Measurements from ENCODE around the gene ITPK1.

ITPK1 gene

GRCh38 chr14:93057586-93058280, 58.0 kb downstream of the ITPK1 start:
- DNase-seq = no peak

- no peak for DNase-seq
These were observed 58.7 kb downstream of the ITPK1 start for GRCh38 chr14:93056840-93057585.

DNA sequence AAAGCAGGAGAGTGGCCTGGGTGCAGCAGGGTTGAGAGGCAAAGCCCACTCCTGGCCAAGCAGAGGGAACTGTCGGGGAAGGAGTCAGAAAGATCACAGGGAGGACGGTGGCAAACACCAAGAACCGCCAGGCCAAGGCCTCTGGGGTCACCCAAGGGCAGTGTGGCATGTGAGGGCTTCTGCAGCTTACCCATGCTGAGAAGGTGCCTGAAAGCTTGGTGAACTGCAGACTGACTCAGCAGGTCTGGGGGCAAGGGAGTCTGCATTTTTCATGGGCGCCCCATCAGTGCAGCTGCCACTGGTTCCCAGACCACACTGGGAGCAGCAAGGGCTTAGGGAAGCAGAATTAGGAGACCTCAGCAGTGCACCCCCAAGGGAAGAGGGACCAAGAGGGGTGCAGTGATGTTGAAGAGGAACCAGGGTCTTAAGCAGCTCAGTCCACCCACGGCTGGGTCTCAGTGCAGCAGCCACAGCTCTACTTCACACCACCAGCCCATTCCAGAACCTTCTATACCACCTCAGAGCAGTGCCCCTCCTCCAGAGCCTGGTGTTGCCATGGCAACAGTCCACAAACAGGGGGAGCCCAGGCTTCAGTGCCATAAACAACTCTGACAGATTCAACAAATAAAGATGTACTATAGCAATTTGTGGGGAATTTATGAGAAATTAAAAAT, 59.4 kb downstream of the ITPK1 start:
- no peak for DNase-seq

- no peak for DNase-seq
These were observed 60.0 kb downstream of the ITPK1 start for GRCh38 chr14:93055651-93056115.

DNA sequence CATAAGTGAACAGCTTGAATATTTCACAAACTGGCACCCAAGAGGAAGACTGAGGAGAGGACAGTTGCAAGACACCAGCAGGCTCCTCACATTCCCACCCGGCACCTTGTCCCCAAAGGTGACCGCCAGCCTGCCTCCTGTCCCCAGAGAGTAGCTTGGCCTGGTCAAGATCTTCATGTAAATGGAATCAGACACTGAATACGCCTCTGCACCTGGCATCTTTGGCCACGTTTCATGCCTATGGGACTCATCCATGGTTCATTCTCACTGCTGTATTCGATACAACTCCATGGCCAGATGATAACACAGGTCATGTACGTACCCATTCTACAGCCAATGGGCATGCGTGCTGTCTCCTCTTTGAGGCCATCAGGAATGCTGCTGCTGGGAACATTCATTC, 60.8 kb downstream of the ITPK1 start:
- DNase-seq = no peak

- DNase-seq = no peak
These were observed 61.7 kb downstream of the ITPK1 start for GRCh38 chr14:93054006-93054405.

DNA sequence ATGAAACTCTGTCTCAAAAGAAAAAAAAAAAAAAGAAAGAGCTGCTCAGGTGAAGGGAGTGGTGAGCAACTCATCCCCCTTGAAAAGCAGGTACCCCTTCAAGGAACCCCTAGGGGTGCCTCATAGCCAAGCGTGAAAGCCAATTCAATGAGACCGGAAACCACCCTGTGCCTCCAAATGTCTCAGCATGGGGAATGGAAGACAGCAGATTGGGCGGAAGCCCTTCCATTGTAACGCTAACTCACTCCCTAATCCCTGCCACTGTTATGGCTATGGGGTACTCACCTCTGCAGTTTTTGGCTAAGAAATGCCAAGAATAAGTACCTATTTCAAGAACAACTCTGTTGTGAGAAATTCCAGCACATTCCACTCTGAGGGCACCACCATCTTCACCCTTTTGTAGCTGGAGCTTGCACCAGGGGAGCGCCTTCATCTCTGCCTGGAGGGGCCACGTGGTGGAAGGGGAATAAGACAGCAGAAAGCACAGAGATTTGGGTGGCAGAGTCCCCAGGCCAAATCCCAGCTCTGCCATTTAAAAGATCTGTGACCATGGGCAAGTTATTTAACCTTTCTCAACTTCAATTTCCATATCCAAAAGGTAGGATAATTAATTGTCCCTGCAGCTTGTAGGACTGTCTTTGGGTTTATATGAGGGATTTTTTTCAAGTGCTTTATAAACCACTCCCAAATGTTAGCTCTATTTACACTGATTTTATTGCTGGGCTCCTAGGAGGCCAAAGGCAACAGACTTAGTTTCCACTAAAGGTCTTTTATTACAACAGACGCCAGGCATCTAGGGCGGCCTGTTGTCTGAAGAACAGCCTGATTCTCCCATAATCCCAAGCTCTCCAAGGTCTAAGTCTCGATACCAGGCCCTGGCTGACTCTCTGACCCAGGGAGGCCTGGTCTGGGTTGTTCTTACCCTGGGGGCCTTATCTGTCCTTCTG, 63.9 kb downstream of the ITPK1 start:
- DNase-seq = no peak

DNA sequence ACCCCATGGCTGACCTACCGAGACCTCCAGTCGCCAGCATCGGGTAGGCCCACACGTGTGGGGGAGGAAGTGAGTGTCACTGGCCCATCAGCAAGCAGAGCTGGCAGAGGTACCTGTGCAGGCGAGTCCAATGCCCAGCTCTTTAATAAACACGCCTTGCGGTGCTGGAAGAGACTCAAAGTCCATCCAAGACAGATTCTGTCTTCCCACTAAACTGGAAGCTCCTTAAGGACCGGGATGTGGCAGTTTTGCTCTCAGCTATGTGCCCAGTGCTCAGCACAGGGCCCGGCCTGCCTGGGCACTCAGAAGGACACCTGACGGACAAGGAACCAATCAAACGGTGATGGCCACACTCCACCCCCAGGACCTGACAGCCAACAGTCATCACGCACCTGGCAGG, 65.0 kb downstream of the ITPK1 start:
- no peak for DNase-seq

DNA sequence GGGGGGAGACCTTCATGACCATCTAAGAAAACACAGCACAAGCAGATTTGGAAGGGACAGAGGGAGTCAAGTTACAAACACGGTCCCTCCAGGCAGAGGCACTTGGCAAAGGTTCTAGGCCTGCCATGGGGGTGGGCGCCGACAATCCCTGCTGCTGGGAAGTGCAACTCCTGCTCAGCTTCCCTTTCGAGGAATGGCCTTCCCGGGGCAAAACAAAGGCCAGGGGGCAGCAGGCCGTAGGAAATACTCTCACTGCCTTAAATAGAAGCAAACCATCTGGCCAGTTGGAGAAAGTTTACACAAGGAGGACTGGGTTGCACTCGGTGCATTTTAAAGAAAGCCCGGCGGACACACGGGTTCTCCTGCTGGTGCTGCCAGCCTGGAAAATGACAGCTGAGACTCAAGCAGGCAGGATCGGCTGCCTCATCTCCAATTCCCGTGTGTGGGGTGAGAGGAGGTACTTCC, 65.8 kb downstream of the ITPK1 start:
- DNase-seq = no peak

- no peak for DNase-seq
These were observed 66.4 kb downstream of the ITPK1 start for GRCh38 chr14:93049315-93049714.

DNA sequence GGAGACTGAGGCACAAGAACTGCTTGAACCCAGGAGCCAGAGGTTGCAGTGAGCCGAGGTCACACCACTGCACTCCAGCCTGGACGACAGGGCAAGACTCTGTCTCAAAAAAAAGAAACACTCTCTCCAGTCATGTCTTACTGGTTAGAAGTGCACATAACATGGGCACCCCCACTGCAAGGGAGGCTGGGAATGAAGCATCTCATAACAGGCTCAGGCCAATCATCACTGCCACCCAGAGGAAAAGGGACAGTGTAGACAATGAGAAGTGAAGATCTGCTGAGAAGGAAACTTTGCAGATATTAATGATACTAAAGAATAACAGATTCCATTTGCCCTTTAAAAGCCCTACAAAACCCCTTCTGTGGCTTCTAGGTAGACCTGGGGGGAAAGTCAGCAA, 66.9 kb downstream of the ITPK1 start:
- no peak for DNase-seq

GRCh38 chr14:93047661-93048060, 68.1 kb downstream of the ITPK1 start:
- no peak for DNase-seq

DNA sequence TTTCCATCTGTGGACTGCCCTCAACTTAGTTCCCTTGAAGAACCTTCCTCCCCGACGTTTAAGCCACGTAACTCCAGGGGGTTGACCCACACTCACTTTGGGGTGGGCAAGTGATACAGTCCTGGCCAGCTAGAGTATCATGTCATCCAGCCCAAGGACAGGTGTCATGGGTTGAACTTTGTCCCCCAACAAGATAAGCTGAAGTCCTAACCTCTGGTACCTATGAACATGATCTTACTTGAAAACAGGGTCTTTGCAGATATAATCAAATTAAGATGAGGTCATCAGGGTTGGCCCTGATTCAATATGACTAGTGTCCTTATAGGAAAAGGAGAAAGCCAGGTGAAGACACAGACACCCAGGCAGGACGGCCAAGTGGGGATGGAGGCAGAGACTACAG, 68.6 kb downstream of the ITPK1 start:
- DNase-seq = no peak

GRCh38 chr14:93046705-93047050, 69.0 kb downstream of the ITPK1 start:
- no peak for DNase-seq

GRCh38 chr14:93045965-93046704, 69.6 kb downstream of the ITPK1 start:
- no peak for DNase-seq

DNA sequence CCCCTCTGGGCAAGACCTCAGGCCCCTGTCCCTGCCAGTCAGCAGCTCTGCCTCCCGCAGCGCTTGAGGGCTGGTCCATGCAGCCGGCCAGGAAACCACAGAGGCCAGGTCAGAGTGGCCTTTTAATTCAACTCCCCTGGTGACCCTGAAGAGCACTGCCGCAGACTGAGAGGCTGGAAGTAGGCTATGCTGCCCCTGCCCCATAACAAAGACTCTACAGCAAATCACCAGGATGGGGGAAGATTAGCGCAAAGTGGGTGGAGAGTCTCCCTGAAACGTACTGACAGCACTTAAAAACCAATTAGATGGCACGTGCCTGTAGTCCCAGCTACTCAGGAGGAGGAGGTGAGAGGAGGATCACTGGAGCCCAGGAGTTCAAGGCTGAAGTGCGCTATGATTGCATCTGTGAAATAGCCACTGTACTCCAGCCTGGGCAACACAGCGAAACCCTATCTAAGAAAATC, 70.5 kb downstream of the ITPK1 start:
- peak; percentile 76 for DNase-seq

DNA sequence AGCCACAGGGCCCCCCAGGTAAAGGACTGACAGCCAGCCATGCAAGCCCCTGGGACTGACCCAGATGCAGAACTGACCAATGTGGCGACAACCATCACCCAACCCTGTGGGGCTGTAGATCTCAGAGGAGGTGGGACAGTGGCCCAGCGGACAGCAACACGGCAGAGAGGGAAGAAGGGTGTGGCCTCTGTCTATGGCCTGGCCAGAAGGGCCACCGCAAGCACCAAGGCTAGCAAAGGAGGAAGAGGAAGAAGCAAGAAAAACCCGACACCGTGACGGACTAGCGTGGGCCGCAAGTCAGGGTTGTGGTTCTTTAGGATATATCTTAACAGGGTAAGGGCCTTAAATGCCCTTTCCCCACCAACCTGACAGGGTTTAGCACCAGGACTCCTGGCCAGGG, 71.2 kb downstream of the ITPK1 start:
- no peak for DNase-seq

GRCh38 chr14:93044121-93044520, 71.6 kb downstream of the ITPK1 start:
- DNase-seq = no peak

GRCh38 chr14:93042968-93043940, 72.5 kb downstream of the ITPK1 start:
- no peak for DNase-seq

DNA sequence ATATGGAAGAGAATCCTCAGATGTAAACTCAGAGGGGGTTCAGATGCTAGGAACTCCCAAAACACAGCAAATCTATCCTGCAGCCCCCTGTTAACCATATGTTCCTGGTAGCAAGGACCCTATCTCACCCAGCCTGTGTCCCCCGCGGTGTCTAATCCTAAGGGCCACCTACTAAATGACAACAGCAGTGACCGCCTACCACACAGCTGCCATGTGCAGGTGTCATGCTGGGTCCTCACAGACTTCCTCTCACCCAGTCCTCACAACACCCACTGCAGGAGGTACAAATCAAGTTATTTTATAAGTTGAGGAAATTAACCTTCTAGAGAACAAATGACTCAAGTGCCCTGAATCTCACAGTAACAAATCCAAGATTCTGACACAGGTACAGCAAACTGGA, 73.9 kb downstream of the ITPK1 start:
- no peak for DNase-seq

DNA sequence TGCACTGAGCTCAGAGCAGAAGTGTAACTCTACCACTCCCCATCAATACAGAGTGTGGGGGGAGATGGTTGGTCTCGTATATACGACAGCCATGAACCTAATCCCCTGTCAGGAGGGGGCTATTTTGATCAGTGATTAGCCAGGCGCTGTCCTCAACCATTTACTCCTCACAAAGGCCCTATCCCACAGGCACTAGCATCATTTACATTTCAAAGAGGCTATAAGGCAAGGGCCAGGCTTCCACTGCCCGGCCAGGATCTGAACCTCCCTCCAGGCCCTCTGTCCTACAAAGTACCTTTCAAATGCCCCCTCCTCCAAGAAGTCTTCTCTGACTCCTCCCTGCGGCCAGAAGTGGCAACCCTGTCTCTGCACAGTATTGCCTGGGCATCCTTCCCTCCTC, 74.7 kb downstream of the ITPK1 start:
- DNase-seq = no peak

All from retina (tissue), 1 donor.